ENCODE measurements around the gene SLC49A4.

DNA sequence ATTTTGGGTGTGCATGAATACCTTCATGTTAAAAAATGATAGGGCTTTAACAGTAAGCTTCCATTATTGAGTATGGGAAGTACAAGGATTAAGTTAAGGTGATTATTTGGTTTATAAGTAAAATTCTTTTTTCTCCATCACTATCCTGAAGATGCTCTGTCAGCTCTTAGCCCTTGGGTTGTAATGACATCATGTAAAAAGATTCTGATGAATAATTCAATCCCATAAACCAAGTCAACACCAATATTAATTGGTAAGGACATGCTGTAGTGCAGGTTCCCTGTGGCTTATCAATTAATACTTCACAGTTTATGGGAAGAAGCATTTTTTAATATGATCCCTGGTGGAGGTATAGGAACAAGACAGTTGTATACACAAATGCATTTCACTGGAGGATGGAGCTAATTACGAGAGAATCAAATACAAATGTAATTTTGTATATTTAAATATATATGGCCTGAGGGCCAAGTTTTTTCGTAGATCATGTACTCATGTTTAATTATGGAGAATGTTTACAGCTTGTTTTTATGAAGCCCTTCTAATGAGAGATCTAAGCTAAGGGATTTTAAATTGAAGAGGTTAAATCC lies 87.6 kb downstream of the SLC49A4 start:
- TF ChIP-seq, protein P1, sequence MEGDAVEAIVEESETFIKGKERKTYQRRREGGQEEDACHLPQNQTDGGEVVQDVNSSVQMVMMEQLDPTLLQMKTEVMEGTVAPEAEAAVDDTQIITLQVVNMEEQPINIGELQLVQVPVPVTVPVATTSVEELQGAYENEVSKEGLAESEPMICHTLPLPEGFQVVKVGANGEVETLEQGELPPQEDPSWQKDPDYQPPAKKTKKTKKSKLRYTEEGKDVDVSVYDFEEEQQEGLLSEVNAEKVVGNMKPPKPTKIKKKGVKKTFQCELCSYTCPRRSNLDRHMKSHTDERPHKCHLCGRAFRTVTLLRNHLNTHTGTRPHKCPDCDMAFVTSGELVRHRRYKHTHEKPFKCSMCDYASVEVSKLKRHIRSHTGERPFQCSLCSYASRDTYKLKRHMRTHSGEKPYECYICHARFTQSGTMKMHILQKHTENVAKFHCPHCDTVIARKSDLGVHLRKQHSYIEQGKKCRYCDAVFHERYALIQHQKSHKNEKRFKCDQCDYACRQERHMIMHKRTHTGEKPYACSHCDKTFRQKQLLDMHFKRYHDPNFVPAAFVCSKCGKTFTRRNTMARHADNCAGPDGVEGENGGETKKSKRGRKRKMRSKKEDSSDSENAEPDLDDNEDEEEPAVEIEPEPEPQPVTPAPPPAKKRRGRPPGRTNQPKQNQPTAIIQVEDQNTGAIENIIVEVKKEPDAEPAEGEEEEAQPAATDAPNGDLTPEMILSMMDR (IDR thresholded peaks at IDR 0.05) = no peak
- TF ChIP-seq POLR2A (IDR thresholded peaks at IDR 0.05) = no peak

All from tibial nerve (tissue), 3 donors.